Activated T-cell treated with anti-CD3 and anti-CD28 coated beads, Interleukin-2, amount 50 U/mL, for 4 hours (primary cell): ENCODE data around the gene PDCD1. TPM values are rescaled to one million over a fixed set of nuclear protein-coding genes. Genes with fewer than 3 reads are reported as not detected.
"Not testable (repeated sequence)": the region's sequence is repeated elsewhere in the genome, so short reads cannot be mapped to it uniquely, and the experiment has no call there.

Experiments
- ATAC-seq, 2 donors: fragments of 200-7000 bp; cut with Tn5 transposase; one replicate each; pipeline ENCODE4 v1.10.0; 2021
- DNase-seq: peaks from one replicate; pipeline ENCODE4 v3.0.0-alpha.2; 2020
- H3K27me3 Mint-ChIP-seq: one replicate; pipeline ENCODE4 v1.8.0; 2021; ENCODE audit warnings: low read depth, mixed read lengths
- H3K36me3 Mint-ChIP-seq: one replicate; pipeline ENCODE4 v1.8.0; 2022; ENCODE audit warnings: mixed read lengths; ENCODE audit not compliant: insufficient read depth
- H3K4me1 Mint-ChIP-seq: one replicate; pipeline ENCODE4 v1.8.0; 2021; ENCODE audit warnings: low read depth, mixed read lengths
- H3K4me3 Mint-ChIP-seq: one replicate; pipeline ENCODE4 v1.8.0; 2021; ENCODE audit warnings: mild to moderate bottlenecking, moderate library complexity, mixed read lengths
- H3K9me3 Mint-ChIP-seq: one replicate; pipeline ENCODE4 v1.8.0; 2021; ENCODE audit warnings: mixed read lengths
- total RNA-seq, 3 donors: library from RNA; stranded (reverse); gene quantifications; one replicate each; pipeline ENCODE4 v1.2.1, GENCODE V29; 2021

Gene PDCD1
- total RNA-seq, 3 donors from 2014 or later: 60.5 to 102 (median 77.3) TPM

DNA sequence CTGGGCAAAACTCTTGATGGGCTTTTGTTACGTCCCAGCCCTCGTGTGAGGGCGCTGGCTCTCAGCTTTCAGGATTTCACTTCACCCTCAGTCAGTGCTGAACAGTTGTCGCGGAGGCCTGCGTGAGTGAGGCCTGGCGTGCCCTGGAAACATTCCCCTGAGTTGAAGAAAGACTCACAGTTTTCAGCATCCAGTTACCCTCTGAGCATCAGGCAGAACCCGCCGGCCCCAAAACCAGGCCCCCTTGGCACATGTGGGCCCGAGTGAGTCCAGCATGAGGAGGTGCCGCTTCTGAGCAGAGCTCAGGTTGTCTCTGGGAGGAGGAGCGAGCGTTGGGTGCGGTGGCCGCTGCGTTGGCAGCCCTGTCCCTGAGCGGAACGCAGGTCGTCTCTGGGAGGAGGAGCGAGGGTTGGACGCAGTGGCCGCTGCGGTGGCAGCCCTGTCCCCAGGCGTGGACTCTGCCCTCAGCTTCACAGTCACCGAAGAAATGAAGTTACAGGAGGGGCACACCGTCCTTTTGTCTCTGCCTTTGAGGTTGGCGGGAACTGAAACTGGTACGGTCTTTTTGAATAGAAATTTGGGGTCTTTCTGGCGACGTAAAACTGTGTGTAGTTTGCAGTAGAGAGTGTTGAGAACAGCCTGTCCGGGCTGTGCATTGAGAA lies 49.8 kb downstream of the PDCD1 start, which contains the start of gene NEU4:
NEU4 (plus strand) TSS at position 473 of the 662 bp plus-strand sequence. CDS start 5,292 bp downstream, outside the sequence.
- Mint-ChIP-seq H3K36me3 (no peaks in the 10 kb centered on the region), H3K4me3 (no peak within 1 kb of the TSS), H3K4me1 (peaks cover 5% of the 10 kb centered on the region), H3K9me3 (no peaks in the 10 kb centered on the region), H3K27me3 (peaks cover 11% of the 10 kb centered on the region)
- DNase-seq: no peak
- no peak for ATAC-seq

- Mint-ChIP-seq H3K4me3 (no peak overlapping the region), H3K27me3 (peaks cover 13% of the 10 kb centered on the region), H3K4me1 (peaks cover 7% of the 10 kb centered on the region), H3K36me3 (no peaks in the 10 kb centered on the region), H3K9me3 (no peaks in the 10 kb centered on the region)
- DNase-seq: no peak
- ATAC-seq: no peak
Measured at GRCh38 chr2:241808051-241808720, 50.5 kb downstream of the PDCD1 start.

DNA sequence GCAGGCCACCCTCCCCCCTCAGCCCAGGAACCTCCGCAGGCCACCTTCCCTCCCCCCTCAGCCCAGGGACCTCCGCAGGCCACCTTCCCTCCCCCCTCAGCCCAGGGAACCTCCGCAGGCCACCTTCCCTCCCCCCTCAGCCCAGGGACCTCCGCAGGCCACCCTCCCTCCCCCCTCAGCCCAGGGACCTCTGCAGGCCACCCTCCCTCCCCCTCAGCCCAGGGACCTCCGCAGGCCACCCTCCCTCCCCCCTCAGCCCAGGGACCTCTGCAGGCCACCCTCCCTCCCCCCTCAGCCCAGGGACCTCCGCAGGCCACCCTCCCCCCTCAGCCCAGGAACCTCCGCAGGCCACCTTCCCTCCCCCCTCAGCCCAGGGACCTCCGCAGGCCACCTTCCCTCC lies 52.5 kb downstream of the PDCD1 start:
- H3K4me3 Mint-ChIP-seq, ATAC-seq, H3K36me3 Mint-ChIP-seq, DNase-seq, H3K9me3 Mint-ChIP-seq, H3K4me1 Mint-ChIP-seq: not testable (repeated sequence)
- H3K27me3 Mint-ChIP-seq: peaks cover 13% of the 10 kb centered on the region

- DNase-seq (no peak), ATAC-seq (peak; percentile 21 to 32)
- Mint-ChIP-seq H3K4me3 (peak overlapping the region; percentile 59), H3K9me3 (no peaks in the 10 kb centered on the region), H3K4me1 (peaks cover 7% of the 10 kb centered on the region), H3K27me3 (peaks cover 13% of the 10 kb centered on the region), H3K36me3 (no peaks in the 10 kb centered on the region)
Measured at GRCh38 chr2:241804326-241805229, 54.1 kb downstream of the PDCD1 start.

DNA sequence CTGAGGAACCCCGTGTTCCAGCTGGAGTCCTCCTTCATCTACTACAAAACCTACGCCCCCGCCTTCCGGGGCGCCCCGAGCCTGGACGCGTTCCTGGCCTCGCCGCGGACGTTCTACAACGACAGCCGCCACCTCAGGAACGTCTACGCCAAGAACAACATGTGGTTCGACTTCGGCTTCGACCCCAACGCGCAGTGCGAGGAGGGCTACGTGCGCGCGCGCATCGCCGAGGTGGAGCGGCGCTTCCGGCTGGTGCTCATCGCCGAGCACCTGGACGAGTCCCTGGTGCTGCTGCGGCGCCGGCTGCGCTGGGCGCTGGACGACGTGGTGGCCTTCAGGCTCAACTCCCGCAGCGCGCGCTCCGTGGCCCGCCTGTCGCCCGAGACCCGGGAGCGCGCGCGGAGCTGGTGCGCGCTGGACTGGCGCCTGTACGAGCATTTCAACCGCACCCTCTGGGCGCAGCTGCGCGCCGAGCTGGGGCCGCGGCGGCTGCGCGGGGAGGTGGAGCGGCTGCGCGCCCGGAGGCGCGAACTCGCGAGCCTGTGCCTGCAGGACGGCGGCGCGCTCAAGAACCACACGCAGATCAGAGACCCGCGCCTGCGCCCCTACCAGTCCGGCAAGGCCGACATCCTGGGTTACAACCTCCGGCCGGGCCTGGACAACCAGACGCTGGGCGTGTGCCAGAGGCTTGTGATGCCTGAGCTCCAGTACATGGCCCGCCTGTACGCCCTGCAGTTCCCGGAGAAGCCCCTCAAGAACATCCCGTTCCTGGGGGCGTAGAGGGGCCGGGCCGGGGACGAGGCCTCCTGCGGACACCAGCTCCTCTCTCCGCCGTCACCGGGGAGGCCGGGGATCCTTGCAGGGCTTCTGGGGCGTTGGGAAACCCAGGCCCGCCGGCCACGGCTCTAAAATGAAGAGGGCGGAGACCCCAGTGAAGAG lies 55.0 kb downstream of the PDCD1 start:
- peak overlapping the region; percentile 62 for H3K4me3 Mint-ChIP-seq
- peaks cover 7% of the 10 kb centered on the region for H3K4me1 Mint-ChIP-seq
- ATAC-seq (peak; percentile 76), DNase-seq (no peak)
- H3K9me3 Mint-ChIP-seq: no peaks in the 10 kb centered on the region
- H3K36me3 Mint-ChIP-seq: no peaks in the 10 kb centered on the region
- H3K27me3 Mint-ChIP-seq: peaks cover 11% of the 10 kb centered on the region

DNA sequence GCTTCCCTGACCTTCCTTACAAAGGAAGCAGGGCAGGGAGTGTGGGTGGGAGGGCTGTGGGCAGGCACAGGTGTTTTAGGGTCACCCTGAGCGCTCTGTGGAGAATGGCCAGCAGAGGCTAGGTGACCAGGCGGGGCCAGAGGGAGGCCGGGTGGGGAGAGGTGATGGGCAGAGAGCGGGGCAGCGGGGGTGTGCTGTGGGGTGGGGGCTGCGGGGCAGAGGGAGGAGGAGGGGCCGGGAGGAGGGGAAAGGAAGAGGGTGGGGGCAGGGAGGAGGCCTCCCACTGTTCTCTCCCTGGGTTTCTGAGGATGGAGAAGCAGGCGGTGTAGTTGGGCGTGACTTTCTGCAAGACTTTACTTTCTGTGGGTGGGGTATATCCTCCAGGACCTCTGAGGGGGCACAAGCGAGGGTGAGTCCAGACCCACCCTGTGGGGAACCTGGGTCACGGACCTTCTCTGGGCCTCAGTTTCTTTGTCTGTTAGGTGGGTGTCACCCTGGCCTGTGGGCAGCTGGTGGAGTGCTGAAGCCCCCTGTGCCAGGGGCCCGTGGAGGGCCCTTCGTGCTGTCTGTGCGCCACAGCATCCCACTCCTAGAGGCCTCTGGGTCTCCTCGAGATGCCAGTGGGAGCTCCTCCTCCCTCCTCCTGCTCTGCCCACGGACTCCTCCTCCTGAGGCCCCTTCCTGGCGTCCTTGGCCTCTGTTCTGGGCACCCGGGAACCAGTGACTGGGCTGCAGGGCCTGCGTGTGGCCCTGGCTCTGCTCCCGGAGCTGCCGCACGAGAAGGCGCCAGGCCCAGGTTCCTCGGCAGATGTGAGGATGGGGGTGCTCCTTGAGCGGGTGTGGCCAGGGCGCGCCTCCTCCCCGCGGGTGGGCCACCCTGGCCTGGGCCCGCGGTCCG lies 56.0 kb downstream of the PDCD1 start:
- peaks cover 7% of the 10 kb centered on the region for H3K4me1 Mint-ChIP-seq
- no peak for DNase-seq
- no peak for ATAC-seq

DNA sequence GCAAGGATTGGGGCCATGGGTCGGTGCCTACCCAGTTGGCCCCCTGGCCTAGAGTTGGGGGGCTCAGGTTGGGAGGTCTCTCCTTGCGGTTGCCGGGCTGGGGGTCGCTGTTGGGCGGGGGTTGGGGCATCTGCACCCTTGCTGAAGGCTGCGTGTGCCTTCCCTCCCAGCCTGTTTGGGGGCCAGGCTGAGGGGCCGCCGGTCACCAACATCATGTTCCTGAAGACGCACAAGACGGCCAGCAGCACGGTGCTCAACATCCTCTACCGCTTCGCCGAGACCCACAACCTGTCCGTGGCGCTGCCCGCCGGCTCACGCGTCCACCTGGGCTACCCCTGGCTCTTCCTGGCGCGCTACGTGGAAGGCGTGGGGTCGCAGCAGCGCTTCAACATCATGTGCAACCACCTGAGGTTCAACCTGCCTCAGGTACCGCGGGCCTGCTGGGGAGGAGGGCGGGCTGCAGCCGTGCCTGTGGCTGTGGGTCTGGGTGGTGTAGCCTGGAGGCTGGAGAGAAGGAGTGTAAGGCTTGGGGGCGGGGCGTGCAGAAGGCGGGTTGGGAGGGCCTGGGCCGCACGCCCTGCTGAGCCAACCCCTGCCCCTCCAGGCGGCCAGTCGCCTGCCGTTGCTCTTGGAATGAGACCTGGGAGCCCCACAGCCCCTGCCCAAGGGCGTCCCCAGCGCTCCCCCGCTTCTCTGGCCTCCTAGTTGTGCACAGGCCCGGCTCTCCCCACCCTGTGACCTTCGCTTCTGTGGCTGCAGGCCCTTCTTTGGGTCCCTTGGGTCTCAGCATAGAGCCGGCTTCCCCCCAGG lies 56.9 kb downstream of the PDCD1 start:
- DNase-seq: no peak
- H3K9me3 Mint-ChIP-seq: no peaks in the 10 kb centered on the region
- peaks cover 7% of the 10 kb centered on the region for H3K4me1 Mint-ChIP-seq
- H3K27me3 Mint-ChIP-seq: peaks cover 7% of the 10 kb centered on the region
- no peak overlapping the region for H3K4me3 Mint-ChIP-seq
- no peaks in the 10 kb centered on the region for H3K36me3 Mint-ChIP-seq
- no peak for ATAC-seq

More for the DNA sequence above, 56.0 kb downstream of the PDCD1 start:
- H3K4me3 Mint-ChIP-seq: no peak overlapping the region
- no peaks in the 10 kb centered on the region for H3K9me3 Mint-ChIP-seq
- H3K27me3 Mint-ChIP-seq: peaks cover 7% of the 10 kb centered on the region
- no peaks in the 10 kb centered on the region for H3K36me3 Mint-ChIP-seq

DNA sequence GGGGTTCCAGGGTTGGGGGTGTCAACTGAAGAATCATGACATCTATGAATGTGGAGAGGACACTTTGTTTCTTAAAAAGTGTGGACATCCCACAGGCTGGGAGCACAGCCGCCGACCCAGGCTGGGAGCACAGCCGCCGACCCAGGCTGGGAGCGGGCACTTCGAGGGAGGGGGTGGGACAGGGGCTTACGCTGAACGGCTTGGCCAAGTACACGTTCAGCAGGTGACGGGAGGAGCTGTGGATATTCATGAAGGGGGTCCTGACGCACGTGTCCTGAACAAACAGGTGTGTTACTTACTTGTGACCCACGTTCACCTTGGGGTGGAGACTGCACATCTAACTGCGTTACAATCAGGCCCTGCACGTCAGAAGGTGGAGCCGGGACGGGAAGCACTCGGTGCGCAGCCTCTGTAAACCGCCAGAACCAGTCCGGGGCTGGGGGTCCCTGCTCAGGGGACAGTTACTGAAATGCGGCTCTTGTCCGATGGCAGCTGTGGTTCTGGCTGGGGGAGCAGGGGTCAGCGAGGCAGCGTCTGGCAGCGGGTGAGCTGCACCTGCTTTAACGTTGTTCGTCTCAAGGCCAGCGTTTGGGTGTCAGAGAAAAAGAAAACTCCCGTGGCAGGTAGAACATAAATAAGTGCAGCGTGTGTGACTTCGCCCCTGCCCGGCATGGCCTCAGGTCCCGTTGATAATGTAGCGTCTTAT lies 58.3 kb downstream of the PDCD1 start:
- ATAC-seq, H3K36me3 Mint-ChIP-seq, H3K4me1 Mint-ChIP-seq, H3K9me3 Mint-ChIP-seq, H3K4me3 Mint-ChIP-seq, H3K27me3 Mint-ChIP-seq: not testable (repeated sequence)
- peak; percentile 3 for DNase-seq

Other genes with a start within 250 kb of the PDCD1 start
- gene THAP4, start 221.7 kb downstream of the PDCD1 start, total RNA-seq: 10 to 100 TPM; 58.6 to 61.8 (median 59.0) TPM
- gene ATG4B, start 221.2 kb downstream of the PDCD1 start, total RNA-seq: 10 to 100 TPM; 72.6 to 82.4 (median 75.3) TPM
- gene DTYMK, start 172.1 kb downstream of the PDCD1 start, total RNA-seq: 100 to 1,000 TPM in 1 of 3 donors, 10 to 100 TPM in 2; 89.5 to 110 (median 94.9) TPM
- gene ING5, start 156.9 kb downstream of the PDCD1 start, total RNA-seq: 10 to 100 TPM; 49.2 to 53.5 (median 51.8) TPM
- 10 to 100 TPM; 13.9 to 22.5 (median 18.7) TPM for gene D2HGDH, start 124.3 kb downstream of the PDCD1 start, total RNA-seq
- gene GAL3ST2, start 82.1 kb downstream of the PDCD1 start, total RNA-seq: under 1 TPM in 2 of 3 donors, not detected in 1; 0.23 to 0.33 TPM
- under 1 TPM in 1 of 3 donors, not detected in 2; 0.65 TPM for gene NEU4, start 49.7 kb downstream of the PDCD1 start, total RNA-seq
- gene RTP5, start 10.8 kb upstream of the PDCD1 start, total RNA-seq: under 1 TPM; 0.13 to 0.14 (median 0.13) TPM